Loucy (cell line): Measurements from ENCODE around the gene SLFN12L.

Experiments used
- H2AFZ ChIP-seq: fragments of 200-600 bp; sonication (generic); 2 replicates; pipeline ENCODE4 v1.6.0; 2016; ENCODE audit warnings: antibody characterized with exemption, mild to moderate bottlenecking, low read length, moderate library complexity
- H3F3A ChIP-seq: fragments of 200-600 bp; 2 replicates; pipeline ENCODE4 v1.6.0; 2016; ENCODE audit warnings: antibody characterized with exemption, low read depth, mild to moderate bottlenecking
- H3K27me3 ChIP-seq: fragments of 200-600 bp; sonication (generic); 2 replicates; pipeline ENCODE4 v1.6.1; 2014; ENCODE audit warnings: low read length, mild to moderate bottlenecking; ENCODE audit not compliant: insufficient read depth, poor library complexity, severe bottlenecking
- H3K36me3 ChIP-seq: fragments of 200-600 bp; sonication (generic); 2 replicates; pipeline ENCODE4 v1.6.1; 2016; ENCODE audit warnings: low read length; ENCODE audit not compliant: insufficient read depth
- H3K4me1 ChIP-seq: fragments of 200-600 bp; sonication (generic); 2 replicates; pipeline ENCODE4 v1.5.1; 2014; ENCODE audit warnings: low read length, mild to moderate bottlenecking; ENCODE audit not compliant: insufficient read depth, poor library complexity, severe bottlenecking
- H3K4me2 ChIP-seq: fragments of 200-600 bp; sonication (generic); 2 replicates; pipeline ENCODE4 v1.6.0; 2014; ENCODE audit warnings: antibody characterized with exemption, low read length, low read depth, mild to moderate bottlenecking; ENCODE audit not compliant: poor library complexity, severe bottlenecking
- H3K4me3 ChIP-seq: fragments of 200-600 bp; sonication (generic); 2 replicates; pipeline ENCODE4 v1.5.1; 2014; ENCODE audit warnings: low read length, mild to moderate bottlenecking, mixed read lengths; ENCODE audit not compliant: poor library complexity, severe bottlenecking
- H3K79me2 ChIP-seq: fragments of 200-600 bp; sonication (generic); 2 replicates; pipeline ENCODE4 v1.6.1; 2014; ENCODE audit warnings: low read length; ENCODE audit not compliant: insufficient read depth
- H3K9ac ChIP-seq: fragments of 200-600 bp; sonication (generic); 2 replicates; pipeline ENCODE4 v1.6.0; 2014; ENCODE audit warnings: mild to moderate bottlenecking, low read depth, low read length, moderate library complexity; ENCODE audit not compliant: poor library complexity, severe bottlenecking
- H3K9me2 ChIP-seq: fragments of 200-600 bp; sonication (generic); replicated peaks from 2 replicates; pipeline ENCODE4 v1.6.1; 2016; ENCODE audit warnings: low read depth, low read length, mixed read lengths
- H3K9me3 ChIP-seq: fragments of 200-600 bp; sonication (generic); 2 replicates; pipeline ENCODE4 v1.6.1; 2014; ENCODE audit warnings: mild to moderate bottlenecking, antibody characterized with exemption, low read length, low read depth; ENCODE audit not compliant: insufficient read depth
- H4K20me1 ChIP-seq: fragments of 200-600 bp; sonication (generic); 2 replicates; pipeline ENCODE4 v1.6.0; 2014; ENCODE audit warnings: antibody characterized with exemption, low read length, mild to moderate bottlenecking; ENCODE audit not compliant: insufficient read depth, poor library complexity, severe bottlenecking
- EZH2phosphoT487 ChIP-seq: fragments of 200-600 bp; IDR thresholded peaks from 2 replicates; pipeline ENCODE4 v1.6.1; 2018; ENCODE audit warnings: antibody characterized with exemption, mild to moderate bottlenecking, moderate library complexity, borderline replicate concordance
- TF ChIP-seq, protein P1 (sequence below): fragments of 200-600 bp; sonication (generic); conservative IDR thresholded peaks from 2 replicates; pipeline ENCODE4 v1.5.1; 2014; ENCODE audit warnings: mild to moderate bottlenecking, antibody characterized with exemption, low read length

The SLFN12L gene

DNA sequence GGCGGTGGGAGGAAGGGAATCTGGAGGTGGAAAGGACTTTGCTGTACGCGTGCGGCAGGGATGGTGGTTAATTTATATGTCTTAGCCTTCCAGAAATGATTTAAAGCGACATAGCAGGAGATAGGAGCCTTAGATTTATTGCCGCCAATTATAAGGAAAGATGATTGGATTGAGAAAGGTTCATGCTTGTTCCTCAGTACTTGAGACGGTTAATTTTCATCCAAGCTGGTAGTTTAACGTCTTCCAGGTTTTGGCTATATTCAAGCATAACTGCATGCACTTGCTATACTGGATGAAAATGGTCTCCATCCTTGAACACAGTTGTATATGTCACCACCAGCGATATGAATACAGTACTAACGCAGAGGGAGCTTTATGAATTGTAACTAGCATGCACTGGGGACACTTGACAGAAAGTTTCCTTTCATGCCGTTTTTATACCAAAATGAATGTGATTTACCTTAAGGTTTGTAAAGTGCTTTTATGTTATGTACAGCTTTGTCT lies 41.5 kb upstream of the SLFN12L start:
- H3F3A ChIP-seq = peaks cover 6% of the 10 kb centered on the region; the same call in 1 of the 2 replicates
- TF ChIP-seq, protein P1, sequence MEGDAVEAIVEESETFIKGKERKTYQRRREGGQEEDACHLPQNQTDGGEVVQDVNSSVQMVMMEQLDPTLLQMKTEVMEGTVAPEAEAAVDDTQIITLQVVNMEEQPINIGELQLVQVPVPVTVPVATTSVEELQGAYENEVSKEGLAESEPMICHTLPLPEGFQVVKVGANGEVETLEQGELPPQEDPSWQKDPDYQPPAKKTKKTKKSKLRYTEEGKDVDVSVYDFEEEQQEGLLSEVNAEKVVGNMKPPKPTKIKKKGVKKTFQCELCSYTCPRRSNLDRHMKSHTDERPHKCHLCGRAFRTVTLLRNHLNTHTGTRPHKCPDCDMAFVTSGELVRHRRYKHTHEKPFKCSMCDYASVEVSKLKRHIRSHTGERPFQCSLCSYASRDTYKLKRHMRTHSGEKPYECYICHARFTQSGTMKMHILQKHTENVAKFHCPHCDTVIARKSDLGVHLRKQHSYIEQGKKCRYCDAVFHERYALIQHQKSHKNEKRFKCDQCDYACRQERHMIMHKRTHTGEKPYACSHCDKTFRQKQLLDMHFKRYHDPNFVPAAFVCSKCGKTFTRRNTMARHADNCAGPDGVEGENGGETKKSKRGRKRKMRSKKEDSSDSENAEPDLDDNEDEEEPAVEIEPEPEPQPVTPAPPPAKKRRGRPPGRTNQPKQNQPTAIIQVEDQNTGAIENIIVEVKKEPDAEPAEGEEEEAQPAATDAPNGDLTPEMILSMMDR = no peak
- TF ChIP-seq EZH2phosphoT487 = no peak
- no peaks in the 10 kb centered on the region for H3K27me3 ChIP-seq
- peaks cover 28% of the 10 kb centered on the region for H3K79me2 ChIP-seq
- H3K9me3 ChIP-seq = no peaks in the 10 kb centered on the region
- H2AFZ ChIP-seq = peak overlapping the region; percentile 91
- H3K9ac ChIP-seq = peak overlapping the region; percentile 98
- H3K4me1 ChIP-seq = peaks cover 25% of the 10 kb centered on the region
- peak overlapping the region; percentile 93 for H3K4me2 ChIP-seq
- H3K9me2 ChIP-seq = no peaks in the 10 kb centered on the region
- H4K20me1 ChIP-seq = no peaks in the 10 kb centered on the region
- H3K36me3 ChIP-seq = no peaks in the 10 kb centered on the region; the same call in 1 of the 2 replicates
- peak overlapping the region; percentile 99 for H3K4me3 ChIP-seq

DNA sequence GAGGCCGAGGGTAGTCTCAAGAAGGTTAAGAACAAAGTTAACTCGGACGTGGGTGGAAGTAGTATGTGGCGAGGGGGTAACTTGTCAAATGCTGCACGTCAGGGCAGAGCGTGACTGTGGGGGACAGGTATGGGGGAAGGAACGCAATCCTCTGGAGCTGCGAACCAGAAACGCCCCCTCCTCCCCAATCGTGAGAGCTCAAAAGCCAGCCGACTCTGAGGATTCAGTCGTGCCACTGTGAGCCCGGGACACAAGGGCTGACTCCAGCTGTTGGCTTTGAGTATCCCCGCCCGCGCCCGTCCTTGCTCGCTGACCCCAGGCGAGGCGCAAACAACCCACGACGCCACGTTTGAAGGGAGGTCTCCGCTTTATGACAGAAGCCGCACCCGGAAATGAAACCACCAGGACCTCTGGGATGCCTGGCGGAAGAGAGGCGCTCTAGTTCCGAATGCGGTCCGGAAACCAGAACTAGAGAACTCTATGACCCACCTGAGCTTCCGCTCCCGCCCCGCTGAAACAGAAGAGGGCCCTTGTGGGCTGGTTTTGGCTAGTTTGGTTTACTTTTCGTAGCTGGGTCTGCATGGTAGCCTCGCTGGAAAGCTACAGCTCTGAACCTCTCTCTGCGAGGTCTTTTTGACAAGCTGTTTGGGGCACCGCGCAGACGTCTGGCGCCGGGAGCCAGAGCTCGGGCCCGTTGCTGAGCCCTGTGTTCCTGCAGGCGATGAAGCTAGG lies 40.9 kb upstream of the SLFN12L start, which contains the start of gene PEX12:
Gene PEX12 (minus strand): TSS at position 375 of the 732 bp plus-strand sequence. CDS start 550 bp downstream, outside the sequence.
- peak within 1 kb of the TSS; percentile 99 for H3K4me3 ChIP-seq
- H3K4me1 ChIP-seq = peaks cover 25% of the 10 kb centered on the region
- H3K36me3 ChIP-seq = no peaks in the 10 kb centered on the region; the same call in 1 of the 2 replicates
- no peaks in the 10 kb centered on the region for H3K9me2 ChIP-seq
- peak within 1 kb of the TSS; percentile 93 for H3K4me2 ChIP-seq
- H2AFZ ChIP-seq = peak within 1 kb of the TSS; percentile 91
- peaks cover 6% of the 10 kb centered on the region; the same call in 1 of the 2 replicates for H3F3A ChIP-seq
- TF ChIP-seq EZH2phosphoT487 = no peak
- TF ChIP-seq, protein P1 = no peak
- peaks cover 28% of the 10 kb centered on the region for H3K79me2 ChIP-seq
- H3K27me3 ChIP-seq = no peaks in the 10 kb centered on the region
- no peaks in the 10 kb centered on the region for H3K9me3 ChIP-seq
- peak within 1 kb of the TSS; percentile 98 for H3K9ac ChIP-seq
- no peaks in the 10 kb centered on the region for H4K20me1 ChIP-seq

DNA sequence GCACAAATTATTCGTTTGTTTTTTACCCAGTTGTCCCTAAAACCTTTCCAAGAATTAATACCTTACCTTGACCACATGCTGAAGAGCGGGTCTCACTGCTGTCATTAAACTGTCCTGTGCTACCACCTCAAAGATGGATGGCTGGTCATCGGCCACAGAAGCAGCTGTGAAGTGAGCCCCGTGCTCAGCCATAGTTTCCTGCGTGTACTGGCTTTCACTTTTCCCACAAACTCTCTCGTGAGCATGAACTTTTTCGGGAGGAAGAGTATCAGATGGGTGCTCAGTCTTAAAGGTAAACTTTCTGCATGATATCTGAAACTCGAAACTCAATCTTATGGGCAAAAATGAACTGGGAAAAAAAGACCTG lies 40.3 kb upstream of the SLFN12L start:
- Histone ChIP-seq H3F3A (peaks cover 6% of the 10 kb centered on the region; the same call in 1 of the 2 replicates), H4K20me1 (no peaks in the 10 kb centered on the region), H3K36me3 (no peaks in the 10 kb centered on the region; the same call in 1 of the 2 replicates), H3K4me2 (peak overlapping the region; percentile 93), H3K9me2 (no peaks in the 10 kb centered on the region), H3K27me3 (no peaks in the 10 kb centered on the region), H3K9me3 (no peaks in the 10 kb centered on the region), H2AFZ (peak overlapping the region; percentile 91), H3K79me2 (peaks cover 28% of the 10 kb centered on the region), H3K9ac (peak overlapping the region; percentile 98), H3K4me1 (peaks cover 25% of the 10 kb centered on the region), H3K4me3 (peak overlapping the region; percentile 99)
- TF ChIP-seq, protein P1 = no peak
- no peak for TF ChIP-seq EZH2phosphoT487
